Activated naive CD4-positive, alpha-beta T cell treated with anti-CD3 and anti-CD28 coated beads for 36 hours (primary cell): ENCODE measurements around the gene HS3ST5. TPM values are rescaled to one million over a fixed set of nuclear protein-coding genes. Genes with fewer than 3 reads are reported as not detected.

Source experiments
- CTCF ChIA-PET: fragments of 350-600 bp; sonication (Branson Sonifier 250); formaldehyde crosslinking; loops from one replicate; lab custom pipeline; 2021; ENCODE audit warnings: antibody characterized with exemption; lab: Charles Lee
- DNase-seq: peaks from one replicate; pipeline ENCODE4 v3.0.0-alpha.2; 2020
- H3K27ac Mint-ChIP-seq: one replicate; pipeline ENCODE4 v1.8.0; 2021; ENCODE audit warnings: mild to moderate bottlenecking, mixed read lengths
- H3K27me3 Mint-ChIP-seq: one replicate; pipeline ENCODE4 v1.8.0; 2021; ENCODE audit warnings: low read depth, mixed read lengths
- H3K36me3 Mint-ChIP-seq: one replicate; pipeline ENCODE4 v1.8.0; 2021; ENCODE audit warnings: low read depth, mixed read lengths
- H3K4me1 Mint-ChIP-seq: one replicate; pipeline ENCODE4 v1.8.0; 2021; ENCODE audit warnings: low read depth, mixed read lengths
- H3K4me3 Mint-ChIP-seq: one replicate; pipeline ENCODE4 v1.8.0; 2021; ENCODE audit warnings: mild to moderate bottlenecking, moderate library complexity, mixed read lengths
- H3K9me3 Mint-ChIP-seq: one replicate; pipeline ENCODE4 v1.8.0; 2021; ENCODE audit warnings: mixed read lengths
- intact Hi-C: fragments of 100-400 bp; cut with micrococcal nuclease; formaldehyde crosslinking; loops from one replicate; pipeline ENCODE4 v1.15.1; 2023
- total RNA-seq, 2 experiments: library from RNA; stranded (reverse); gene quantifications; one replicate each; pipeline ENCODE4 v1.2.3, GENCODE V29; 2021

The HS3ST5 gene
- total RNA-seq, result not detected

- Mint-ChIP-seq H3K27ac (no peak within 1 kb of the TSS), H3K9me3 (no peaks in the 10 kb centered on the region), H3K36me3 (no peaks in the 10 kb centered on the region), H3K27me3 (peaks cover 26% of the 10 kb centered on the region), H3K4me3 (peak within 1 kb of the TSS; percentile 14), H3K4me1 (peaks cover 2% of the 10 kb centered on the region)
- CTCF ChIA-PET, result no interaction called here
- no peak for DNase-seq
- intact Hi-C loops, result no loop called here
These were observed at the start of gene HS3ST5 for GRCh38 chr6:114342826-114343781. HS3ST5 (minus strand) TSS chr6:114343023; CDS start chr6:114062845, 280,178 bp downstream.

GRCh38 chr6:114390176-114390575 is 47.4 kb upstream of the HS3ST5 start:
- no peak overlapping the region for H3K27ac Mint-ChIP-seq
- H3K9me3 Mint-ChIP-seq, result no peaks in the 10 kb centered on the region
- CTCF ChIA-PET, result no interaction called here
- no peaks in the 10 kb centered on the region for H3K27me3 Mint-ChIP-seq
- no peaks in the 10 kb centered on the region for H3K4me1 Mint-ChIP-seq
- H3K4me3 Mint-ChIP-seq, result no peak overlapping the region
- DNase-seq, result no peak
- no peaks in the 10 kb centered on the region for H3K36me3 Mint-ChIP-seq
- intact Hi-C loops, result no loop called here

- H3K4me3 Mint-ChIP-seq, result no peak overlapping the region
These were observed 46.3 kb upstream of the HS3ST5 start for GRCh38 chr6:114389111-114389510.

GRCh38 chr6:114382406-114382805 is 39.6 kb upstream of the HS3ST5 start:
- Mint-ChIP-seq H3K27me3 (no peaks in the 10 kb centered on the region), H3K9me3 (no peaks in the 10 kb centered on the region), H3K4me3 (no peak overlapping the region), H3K36me3 (no peaks in the 10 kb centered on the region), H3K27ac (no peak overlapping the region), H3K4me1 (no peaks in the 10 kb centered on the region)
- intact Hi-C loops, result no loop called here
- CTCF ChIA-PET, result no interaction called here
- DNase-seq, result no peak

More at GRCh38 chr6:114389111-114389510, 46.3 kb upstream of the HS3ST5 start:
- Mint-ChIP-seq H3K4me1 (no peaks in the 10 kb centered on the region), H3K27me3 (no peaks in the 10 kb centered on the region), H3K9me3 (no peaks in the 10 kb centered on the region), H3K36me3 (no peaks in the 10 kb centered on the region), H3K27ac (no peak overlapping the region)
- DNase-seq, result no peak
- CTCF ChIA-PET, result no interaction called here
- intact Hi-C loops, result no loop called here

- Mint-ChIP-seq H3K27ac (no peak overlapping the region), H3K27me3 (no peaks in the 10 kb centered on the region), H3K9me3 (no peaks in the 10 kb centered on the region), H3K4me1 (no peaks in the 10 kb centered on the region), H3K36me3 (no peaks in the 10 kb centered on the region), H3K4me3 (no peak overlapping the region)
- intact Hi-C loops, result no loop called here
- DNase-seq, result no peak
- CTCF ChIA-PET, result interaction anchor here (0.7 kb wide), 1 partner anchor 229 kb away, joined by 3 read pairs; no protein-coding TSS in a partner anchor
These were observed 35.1 kb upstream of the HS3ST5 start for GRCh38 chr6:114377881-114378280.

GRCh38 chr6:114376611-114377175 is 33.9 kb upstream of the HS3ST5 start:
- H3K36me3 Mint-ChIP-seq, result no peaks in the 10 kb centered on the region
- DNase-seq, result no peak
- H3K27me3 Mint-ChIP-seq, result peaks cover 4% of the 10 kb centered on the region
- CTCF ChIA-PET, result no interaction called here
- intact Hi-C loops, result no loop called here
- H3K4me1 Mint-ChIP-seq, result no peaks in the 10 kb centered on the region
- H3K9me3 Mint-ChIP-seq, result no peaks in the 10 kb centered on the region
- H3K4me3 Mint-ChIP-seq, result no peak overlapping the region
- no peak overlapping the region for H3K27ac Mint-ChIP-seq

GRCh38 chr6:114375541-114376192 is 32.8 kb upstream of the HS3ST5 start:
- Mint-ChIP-seq H3K27ac (no peak overlapping the region), H3K36me3 (no peaks in the 10 kb centered on the region), H3K4me1 (no peaks in the 10 kb centered on the region), H3K4me3 (no peak overlapping the region), H3K9me3 (no peaks in the 10 kb centered on the region), H3K27me3 (peaks cover 4% of the 10 kb centered on the region)
- no peak for DNase-seq
- intact Hi-C loops, result no loop called here
- CTCF ChIA-PET, result no interaction called here

- Mint-ChIP-seq H3K27me3 (peaks cover 4% of the 10 kb centered on the region), H3K4me1 (no peaks in the 10 kb centered on the region), H3K4me3 (no peak overlapping the region), H3K27ac (no peak overlapping the region), H3K9me3 (no peaks in the 10 kb centered on the region), H3K36me3 (no peaks in the 10 kb centered on the region)
- CTCF ChIA-PET, result no interaction called here
- intact Hi-C loops, result no loop called here
- DNase-seq, result no peak
These were observed 24.6 kb upstream of the HS3ST5 start for GRCh38 chr6:114367315-114367961.

GRCh38 chr6:114366899-114367298 is 24.1 kb upstream of the HS3ST5 start:
- Mint-ChIP-seq H3K27me3 (no peaks in the 10 kb centered on the region), H3K36me3 (no peaks in the 10 kb centered on the region), H3K27ac (no peak overlapping the region), H3K4me3 (no peak overlapping the region), H3K4me1 (no peaks in the 10 kb centered on the region), H3K9me3 (no peaks in the 10 kb centered on the region)
- CTCF ChIA-PET, result no interaction called here
- no peak for DNase-seq
- intact Hi-C loops, result no loop called here

- no peak overlapping the region for H3K4me3 Mint-ChIP-seq
- no peaks in the 10 kb centered on the region for H3K27me3 Mint-ChIP-seq
- intact Hi-C loops, result no loop called here
- no peak overlapping the region for H3K27ac Mint-ChIP-seq
- DNase-seq, result no peak
- no peaks in the 10 kb centered on the region for H3K9me3 Mint-ChIP-seq
- H3K4me1 Mint-ChIP-seq, result no peaks in the 10 kb centered on the region
- no peaks in the 10 kb centered on the region for H3K36me3 Mint-ChIP-seq
- CTCF ChIA-PET, result no interaction called here
These were observed 21.5 kb upstream of the HS3ST5 start for GRCh38 chr6:114364301-114364700.

- no peak for DNase-seq
These were observed 20.1 kb upstream of the HS3ST5 start for GRCh38 chr6:114362957-114363356.

GRCh38 chr6:114362396-114362795 is 19.6 kb upstream of the HS3ST5 start:
- Mint-ChIP-seq H3K4me3 (no peak overlapping the region), H3K36me3 (no peaks in the 10 kb centered on the region), H3K27me3 (no peaks in the 10 kb centered on the region), H3K4me1 (no peaks in the 10 kb centered on the region), H3K9me3 (no peaks in the 10 kb centered on the region), H3K27ac (no peak overlapping the region)
- CTCF ChIA-PET, result no interaction called here
- DNase-seq, result no peak
- intact Hi-C loops, result no loop called here

More at GRCh38 chr6:114362957-114363356, 20.1 kb upstream of the HS3ST5 start:
- no peaks in the 10 kb centered on the region for H3K4me1 Mint-ChIP-seq
- H3K9me3 Mint-ChIP-seq, result no peaks in the 10 kb centered on the region
- H3K27me3 Mint-ChIP-seq, result no peaks in the 10 kb centered on the region
- intact Hi-C loops, result no loop called here
- CTCF ChIA-PET, result no interaction called here
- H3K27ac Mint-ChIP-seq, result no peak overlapping the region
- H3K4me3 Mint-ChIP-seq, result no peak overlapping the region
- no peaks in the 10 kb centered on the region for H3K36me3 Mint-ChIP-seq
